Measurements from ENCODE around the gene DDX42.
A peak's percentile ranks its signal among the peaks of the same experiment; 100 is the strongest.
"Not testable (repeated sequence)": the region's sequence is repeated elsewhere in the genome, so short reads cannot be mapped to it uniquely, and the experiment has no call there.

Gene DDX42

GRCh38 chr17:63856425-63856824 lies 82.5 kb downstream of the DDX42 start:
- 92% methylated on average over 2 of the region's 8 CpGs for WGBS (ENCODE audit: insufficient coverage)
- CTCF ChIA-PET, result interaction anchor here (1.4 to 4.0 kb wide), 3 partner anchors 9 to 13 kb away, joined by 3 to 19 read pairs (median 8); no protein-coding TSS in a partner anchor
- H3K9me3 ChIP-seq (ENCODE audit: control extremely low read depth in 1 of 5, control insufficient read depth in 4 of 5, insufficient read depth in 2 of 5, low read depth in 1 of 5, low read length in 4 of 5); H3K4me1 ChIP-seq (ENCODE audit: control extremely low read depth in 1 of 4, control insufficient read depth in 4 of 4, insufficient read depth in 4 of 4, low read length in 3 of 4); POLR2A ChIA-PET; H3K36me3 ChIP-seq (ENCODE audit: control insufficient read depth in 4 of 4, insufficient read depth in 4 of 4, low read length in 3 of 4); H3K27me3 ChIP-seq (replicated peaks in 2 of 5; ENCODE audit: control insufficient read depth in 4 of 5, insufficient read depth in 5 of 5, low read length in 4 of 5); DNase-seq; H3K27ac ChIP-seq (ENCODE audit: insufficient read depth in 1 of 2, low read depth in 1 of 2, low read length in 2 of 2, poor library complexity in 1 of 2, severe bottlenecking in 2 of 2); H3K4me3 ChIP-seq (ENCODE audit: control insufficient read depth in 1 of 7, extremely low read depth in 1 of 7, insufficient read depth in 4 of 7, low read depth in 2 of 7, low read length in 6 of 7): not testable (repeated sequence)

GRCh38 chr17:63859257-63859656 lies 85.3 kb downstream of the DDX42 start:
- no peak for DNase-seq
- Histone ChIP-seq H3K4me1 (ENCODE audit: control extremely low read depth in 1 of 4, control insufficient read depth in 4 of 4, insufficient read depth in 4 of 4, low read length in 3 of 4) (no peaks in the 10 kb centered on the region), H3K27me3 (replicated peaks in 2 of 5; ENCODE audit: control insufficient read depth in 4 of 5, insufficient read depth in 5 of 5, low read length in 4 of 5) (no peaks in the 10 kb centered on the region), H3K9me3 (ENCODE audit: control extremely low read depth in 1 of 5, control insufficient read depth in 4 of 5, insufficient read depth in 2 of 5, low read depth in 1 of 5, low read length in 4 of 5) (no peaks in the 10 kb centered on the region), H3K27ac (ENCODE audit: insufficient read depth in 1 of 2, low read depth in 1 of 2, low read length in 2 of 2, poor library complexity in 1 of 2, severe bottlenecking in 2 of 2) (no peak overlapping the region), H3K4me3 (ENCODE audit: control insufficient read depth in 1 of 7, extremely low read depth in 1 of 7, insufficient read depth in 4 of 7, low read depth in 2 of 7, low read length in 6 of 7) (no peak overlapping the region), H3K36me3 (ENCODE audit: control insufficient read depth in 4 of 4, insufficient read depth in 4 of 4, low read length in 3 of 4) (no peaks in the 10 kb centered on the region)
- 91% methylated on average over 3 of the region's 3 CpGs for WGBS (ENCODE audit: insufficient coverage)
- ChIA-PET CTCF (interaction anchor here (0.6 to 3.8 kb wide), 8 partner anchors 10 to 454 kb away, joined by 3 to 36 read pairs (median 5); partner anchors contain the start of gene GH2), POLR2A (no interaction called here)

- CTCF ChIA-PET, result interaction anchor here (0.9 to 4.3 kb wide), 6 partner anchors 10 to 62 kb away, joined by 3 to 19 read pairs (median 4); no protein-coding TSS in a partner anchor
- WGBS (ENCODE audit: insufficient coverage), result 80% methylated on average over 1 of the region's 7 CpGs
- H3K36me3 ChIP-seq (ENCODE audit: control insufficient read depth in 4 of 4, insufficient read depth in 4 of 4, low read length in 3 of 4); H3K27me3 ChIP-seq (replicated peaks in 2 of 5; ENCODE audit: control insufficient read depth in 4 of 5, insufficient read depth in 5 of 5, low read length in 4 of 5); H3K27ac ChIP-seq (ENCODE audit: insufficient read depth in 1 of 2, low read depth in 1 of 2, low read length in 2 of 2, poor library complexity in 1 of 2, severe bottlenecking in 2 of 2); H3K9me3 ChIP-seq (ENCODE audit: control extremely low read depth in 1 of 5, control insufficient read depth in 4 of 5, insufficient read depth in 2 of 5, low read depth in 1 of 5, low read length in 4 of 5); POLR2A ChIA-PET; H3K4me1 ChIP-seq (ENCODE audit: control extremely low read depth in 1 of 4, control insufficient read depth in 4 of 4, insufficient read depth in 4 of 4, low read length in 3 of 4); H3K4me3 ChIP-seq (ENCODE audit: control insufficient read depth in 1 of 7, extremely low read depth in 1 of 7, insufficient read depth in 4 of 7, low read depth in 2 of 7, low read length in 6 of 7): not testable (repeated sequence)
- peak in 1 of 3 donors; percentile 18 for DNase-seq
These were observed 92.7 kb downstream of the DDX42 start for GRCh38 chr17:63866625-63867024.

Measured in common myeloid progenitor, CD34-positive (primary cell).